PC-3 (cell line): ENCODE results near the gene ARL16. TPM values are rescaled to one million over a fixed set of nuclear protein-coding genes. Genes with fewer than 3 reads are reported as not detected.

Experiments
- ATAC-seq: fragments of 200-7000 bp; cut with Tn5 transposase; 2 replicates; pipeline ENCODE4 v1.9.1; 2020; ENCODE audit warnings: mild to moderate bottlenecking, moderate library complexity
- BruUV-seq: library from RNA; stranded (reverse); fragments of 400-500 nt; replicated peaks from 2 replicates; lab custom pipeline; 2021; lab: Mats Ljungman, UMichigan
- CTCF ChIA-PET: fragments of 300-600 bp; sonication (Branson Sonifier 250); formaldehyde crosslinking; loops from one replicate; lab custom pipeline; 2022; ENCODE audit warnings: antibody characterized with exemption; lab: Charles Lee
- POLR2A ChIA-PET: fragments of 300-600 bp; sonication (Branson Sonifier 250); formaldehyde crosslinking; loops from one replicate; lab custom pipeline; 2022; ENCODE audit warnings: antibody characterized with exemption; ENCODE audit not compliant: unreplicated experiment; lab: Charles Lee
- DNase-seq: peaks from one replicate; pipeline ENCODE4 v3.0.0-alpha.2; 2015
- H2AFZ ChIP-seq: fragments of 300-600 bp; sonication (generic); 2 replicates; pipeline ENCODE4 v1.6.0; 2016; ENCODE audit warnings: antibody characterized with exemption, low read length
- H3F3A ChIP-seq: fragments of 300-600 bp; sonication (generic); one replicate; pipeline ENCODE4 v1.6.0; 2017; ENCODE audit warnings: antibody characterized with exemption, low read length, control low read depth, mild to moderate bottlenecking; ENCODE audit not compliant: unreplicated experiment
- H3K27ac ChIP-seq: fragments of 300-600 bp; sonication (generic); 2 replicates; pipeline ENCODE4 v1.5.1; 2016; ENCODE audit warnings: mild to moderate bottlenecking, low read length
- H3K27me3 ChIP-seq: fragments of 300-600 bp; sonication (generic); 2 replicates; pipeline ENCODE4 v1.6.1; 2016; ENCODE audit warnings: low read length, mixed read lengths
- H3K36me3 ChIP-seq: fragments of 300-600 bp; sonication (generic); 2 replicates; pipeline ENCODE4 v1.6.1; 2016; ENCODE audit warnings: low read depth, mixed run types, low read length, mixed read lengths
- H3K4me1 ChIP-seq: fragments of 300-600 bp; sonication (generic); 2 replicates; pipeline ENCODE4 v1.5.1; 2016; ENCODE audit warnings: low read length; ENCODE audit not compliant: insufficient read depth
- H3K4me2 ChIP-seq: fragments of 300-600 bp; sonication (generic); 2 replicates; pipeline ENCODE4 v1.6.0; 2016; ENCODE audit warnings: low read length
- H3K4me3 ChIP-seq: fragments of 300-600 bp; sonication (generic); 2 replicates; pipeline ENCODE4 v1.5.1; 2016; ENCODE audit warnings: mild to moderate bottlenecking, low read length, mixed read lengths
- H3K79me2 ChIP-seq: fragments of 300-600 bp; sonication (generic); 2 replicates; pipeline ENCODE4 v1.6.1; 2017; ENCODE audit warnings: low read length, mixed read lengths
- H3K9ac ChIP-seq: fragments of 300-600 bp; sonication (generic); 2 replicates; pipeline ENCODE4 v1.6.0; 2016; ENCODE audit warnings: mild to moderate bottlenecking, low read length
- H3K9me2 ChIP-seq: fragments of 300-600 bp; sonication (generic); replicated peaks from 2 replicates; pipeline ENCODE4 v1.6.1; 2016; ENCODE audit warnings: mixed run types, low read length, mixed read lengths
- H3K9me3 ChIP-seq: fragments of 300-600 bp; sonication (generic); 2 replicates; pipeline ENCODE4 v1.6.1; 2016; ENCODE audit warnings: low read length, mixed read lengths
- H4K20me1 ChIP-seq: fragments of 300-600 bp; sonication (generic); 2 replicates; pipeline ENCODE4 v1.6.1; 2016; ENCODE audit warnings: low read length, mixed read lengths
- EZH2 ChIP-seq: fragments of 300-600 bp; sonication (generic); IDR thresholded peaks from one replicate; pipeline ENCODE4 v1.6.1; 2017; ENCODE audit warnings: antibody characterized with exemption, mild to moderate bottlenecking, low read length; ENCODE audit not compliant: unreplicated experiment
- EZH2phosphoT487 ChIP-seq: fragments of 300-600 bp; sonication (generic); IDR thresholded peaks from 2 replicates; pipeline ENCODE4 v1.6.1; 2018; ENCODE audit warnings: mild to moderate bottlenecking, antibody characterized with exemption, low read length, borderline replicate concordance
- intact Hi-C: fragments of 100-400 bp; cut with micrococcal nuclease; formaldehyde crosslinking; loops from 2 replicates; pipeline ENCODE4 v1.9.0; 2023
- total RNA-seq: library from RNA; depleted of rRNA; stranded (reverse); fragments of >200 nt; gene quantifications from 2 replicates; pipeline ENCODE4 v1.2.3, GENCODE V29; 2014
- TF ChIP-seq, protein P1 (sequence below): fragments of 300-600 bp; sonication (generic); conservative IDR thresholded peaks from 2 replicates; pipeline ENCODE4 v1.5.1; 2017; ENCODE audit warnings: antibody characterized with exemption, low read depth, mild to moderate bottlenecking, low read length

Gene ARL16
- total RNA-seq, 1 experiment from 2014 or later, result 68.8 TPM

GRCh38 chr17:81636505-81637288, 46.9 kb downstream of the ARL16 start, which contains the start of the genes NPLOC4 and TSPAN10:
Gene NPLOC4, minus strand, starts transcription at chr17:81637112. Its CDS starts 182 bp downstream, at chr17:81636930.
Gene TSPAN10, plus strand, starts transcription at chr17:81637196. Its CDS starts 5,217 bp downstream, at chr17:81642413.
- peak; percentile 80 for ATAC-seq
- peak within 1 kb of the TSS; percentile 99 for H3K9ac ChIP-seq
- H3K27ac ChIP-seq, result peak within 1 kb of the TSS; percentile 89
- no peaks in the 10 kb centered on the region for H3K9me2 ChIP-seq
- peak within 1 kb of the TSS; percentile 95 for H3K4me2 ChIP-seq
- no peaks in the 10 kb centered on the region for H3K9me3 ChIP-seq
- DNase-seq, result peak; percentile 88
- H3F3A ChIP-seq, result no peaks in the 10 kb centered on the region
- ChIA-PET POLR2A (no interaction called here), CTCF (interaction anchor here (1.3 kb wide), 1 partner anchor 31 kb away, joined by 7 read pairs; no protein-coding TSS in a partner anchor)
- peak within 1 kb of the TSS; percentile 100 for H3K4me3 ChIP-seq
- peaks cover 32% of the 10 kb centered on the region for H4K20me1 ChIP-seq
- H3K79me2 ChIP-seq, result peaks cover 50% of the 10 kb centered on the region
- H3K4me1 ChIP-seq, result peaks cover 11% of the 10 kb centered on the region
- no TSS peak for BruUV-seq
- H2AFZ ChIP-seq, result peak within 1 kb of the TSS; percentile 84
- TF ChIP-seq EZH2phosphoT487 (no peak), EZH2 (no peak)
- TF ChIP-seq, protein P1, sequence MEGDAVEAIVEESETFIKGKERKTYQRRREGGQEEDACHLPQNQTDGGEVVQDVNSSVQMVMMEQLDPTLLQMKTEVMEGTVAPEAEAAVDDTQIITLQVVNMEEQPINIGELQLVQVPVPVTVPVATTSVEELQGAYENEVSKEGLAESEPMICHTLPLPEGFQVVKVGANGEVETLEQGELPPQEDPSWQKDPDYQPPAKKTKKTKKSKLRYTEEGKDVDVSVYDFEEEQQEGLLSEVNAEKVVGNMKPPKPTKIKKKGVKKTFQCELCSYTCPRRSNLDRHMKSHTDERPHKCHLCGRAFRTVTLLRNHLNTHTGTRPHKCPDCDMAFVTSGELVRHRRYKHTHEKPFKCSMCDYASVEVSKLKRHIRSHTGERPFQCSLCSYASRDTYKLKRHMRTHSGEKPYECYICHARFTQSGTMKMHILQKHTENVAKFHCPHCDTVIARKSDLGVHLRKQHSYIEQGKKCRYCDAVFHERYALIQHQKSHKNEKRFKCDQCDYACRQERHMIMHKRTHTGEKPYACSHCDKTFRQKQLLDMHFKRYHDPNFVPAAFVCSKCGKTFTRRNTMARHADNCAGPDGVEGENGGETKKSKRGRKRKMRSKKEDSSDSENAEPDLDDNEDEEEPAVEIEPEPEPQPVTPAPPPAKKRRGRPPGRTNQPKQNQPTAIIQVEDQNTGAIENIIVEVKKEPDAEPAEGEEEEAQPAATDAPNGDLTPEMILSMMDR, result no peak
- H3K36me3 ChIP-seq, result peaks cover 4% of the 10 kb centered on the region; the same call in 1 of the 2 replicates
- no peaks in the 10 kb centered on the region for H3K27me3 ChIP-seq
- intact Hi-C loops, result loop anchor here (2.0 kb wide), 1 partner anchor 30 kb away; the partner anchor contains the start of genes CCDC137 and OXLD1

- peak overlapping the region; percentile 100 for H3K4me3 ChIP-seq
- DNase-seq (peak; percentile 48), ATAC-seq (peak; percentile 65)
- POLR2A ChIA-PET, result no interaction called here
- peak overlapping the region; percentile 99 for H3K9ac ChIP-seq
- BruUV-seq, result no TSS peak
- peak overlapping the region; percentile 89 for H3K27ac ChIP-seq
- H3K27me3 ChIP-seq, result no peaks in the 10 kb centered on the region
- H4K20me1 ChIP-seq, result peaks cover 35% of the 10 kb centered on the region
- H3F3A ChIP-seq, result no peaks in the 10 kb centered on the region
- no peak overlapping the region for H2AFZ ChIP-seq
- H3K79me2 ChIP-seq, result peaks cover 56% of the 10 kb centered on the region
- no peaks in the 10 kb centered on the region for H3K9me2 ChIP-seq
- CTCF ChIA-PET, result interaction anchor here (1.3 kb wide), 1 partner anchor 32 kb away, joined by 7 read pairs; no protein-coding TSS in a partner anchor
- TF ChIP-seq, protein P1, result no peak
- TF ChIP-seq EZH2 (no peak), EZH2phosphoT487 (no peak)
- peak overlapping the region; percentile 95 for H3K4me2 ChIP-seq
- peaks cover 10% of the 10 kb centered on the region for H3K4me1 ChIP-seq
- peaks cover 4% of the 10 kb centered on the region; the same call in 1 of the 2 replicates for H3K36me3 ChIP-seq
- intact Hi-C loops, result loop anchor here (2.0 kb wide), 1 partner anchor 31 kb away; the partner anchor contains the start of genes CCDC137 and OXLD1
- no peaks in the 10 kb centered on the region for H3K9me3 ChIP-seq
These were observed 47.6 kb downstream of the ARL16 start for GRCh38 chr17:81635973-81636504.
